Stimulated activated naive CD8-positive, alpha-beta T cell treated with anti-CD3 and anti-CD28 coated beads, Interleukin-15, Interleukin-2, amounts not matched to agents 100 U/mL and 50 U/mL, for 24 hours (primary cell): Measurements from ENCODE around the gene ZNF862.
A peak's percentile ranks its signal among the peaks of the same experiment; 100 is the strongest.
"Not testable (repeated sequence)": the region's sequence is repeated elsewhere in the genome, so short reads cannot be mapped to it uniquely, and the experiment has no call there.

Experiments used
- ATAC-seq: fragments of 150-1000 bp; cut with Tn5 transposase; one replicate; pipeline ENCODE4 v1.10.0; 2021
- DNase-seq: peaks from one replicate; pipeline ENCODE4 v3.0.0; 2021

Gene ZNF862

DNA sequence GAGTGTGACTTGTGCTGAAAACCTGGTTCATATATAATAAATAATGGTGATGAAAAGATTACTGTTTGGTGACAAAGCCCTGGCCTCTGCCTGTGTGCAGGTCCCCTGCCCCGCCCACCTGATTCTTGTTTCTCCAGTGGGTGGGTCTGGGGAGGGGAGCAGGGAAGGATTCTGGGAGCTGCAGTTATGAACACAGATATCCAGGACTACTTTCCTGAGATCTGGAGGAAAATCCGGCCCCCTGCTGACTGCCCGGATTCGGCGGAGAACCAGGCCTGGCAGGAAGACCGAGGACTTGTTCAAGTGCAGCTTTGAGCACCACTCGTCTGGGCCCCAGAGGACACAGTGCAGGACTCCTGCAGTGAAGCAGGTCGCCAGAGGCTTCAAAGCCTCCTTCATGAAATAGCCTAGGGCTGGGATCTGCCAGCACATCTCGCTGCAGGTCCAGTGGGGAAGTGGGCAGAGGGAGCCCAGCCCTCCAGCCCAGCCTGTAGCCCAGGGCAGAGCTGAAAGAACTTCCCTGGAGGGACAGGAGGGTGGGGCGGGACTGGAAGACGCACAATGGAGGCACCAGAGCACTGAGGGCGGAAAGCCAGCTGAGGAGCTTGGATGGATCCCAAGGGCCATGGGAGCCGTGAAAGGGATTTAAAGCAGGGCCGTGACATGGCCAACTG is 42.6 kb downstream of the ZNF862 start:
- DNase-seq = no peak
- no peak for ATAC-seq

DNA sequence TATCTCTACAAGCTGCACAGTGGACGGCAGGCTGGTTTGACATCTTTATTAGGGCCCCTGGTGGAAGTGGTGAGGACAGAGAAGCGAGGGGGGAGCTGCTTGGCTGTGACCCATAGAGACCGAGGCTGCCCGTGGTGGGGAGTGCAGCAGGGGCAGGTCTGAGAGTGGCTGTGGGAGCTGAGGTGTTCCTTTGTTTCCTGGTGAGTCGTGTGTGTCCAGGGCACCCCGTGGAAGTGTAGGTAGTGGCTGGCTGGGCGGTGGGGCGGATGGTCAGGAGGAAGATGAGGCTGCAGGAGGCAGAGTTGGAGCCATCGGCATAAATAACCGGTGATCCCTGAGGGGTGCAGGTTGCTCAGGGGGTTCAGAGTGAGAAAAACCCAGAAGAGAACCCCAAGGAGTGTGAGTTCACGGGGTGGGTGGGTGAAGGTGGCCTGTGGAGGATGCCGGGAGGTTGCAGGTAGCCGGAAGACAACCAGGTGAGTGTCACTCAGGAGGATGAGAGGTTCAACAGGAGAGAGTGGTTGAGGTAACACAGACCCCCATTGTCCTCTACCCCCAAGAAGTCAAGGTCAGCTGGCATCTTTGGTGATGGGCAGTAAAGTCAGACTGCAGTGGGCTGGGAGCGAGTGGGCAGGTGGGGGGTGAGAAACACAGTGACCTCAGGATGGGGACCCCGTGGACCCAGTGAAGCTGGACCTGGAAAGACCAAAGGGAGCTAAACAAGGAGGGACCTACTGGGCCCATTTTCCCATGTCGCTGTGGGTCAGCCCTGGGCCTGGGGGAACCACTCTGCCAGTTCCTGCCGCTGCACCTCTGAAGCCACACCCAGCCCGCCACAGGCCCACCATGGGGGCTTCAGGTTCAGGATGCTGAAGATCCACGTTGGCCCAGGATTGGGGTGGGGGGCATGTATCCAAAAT is 43.4 kb downstream of the ZNF862 start:
- ATAC-seq (no peak), DNase-seq (no peak)

DNA sequence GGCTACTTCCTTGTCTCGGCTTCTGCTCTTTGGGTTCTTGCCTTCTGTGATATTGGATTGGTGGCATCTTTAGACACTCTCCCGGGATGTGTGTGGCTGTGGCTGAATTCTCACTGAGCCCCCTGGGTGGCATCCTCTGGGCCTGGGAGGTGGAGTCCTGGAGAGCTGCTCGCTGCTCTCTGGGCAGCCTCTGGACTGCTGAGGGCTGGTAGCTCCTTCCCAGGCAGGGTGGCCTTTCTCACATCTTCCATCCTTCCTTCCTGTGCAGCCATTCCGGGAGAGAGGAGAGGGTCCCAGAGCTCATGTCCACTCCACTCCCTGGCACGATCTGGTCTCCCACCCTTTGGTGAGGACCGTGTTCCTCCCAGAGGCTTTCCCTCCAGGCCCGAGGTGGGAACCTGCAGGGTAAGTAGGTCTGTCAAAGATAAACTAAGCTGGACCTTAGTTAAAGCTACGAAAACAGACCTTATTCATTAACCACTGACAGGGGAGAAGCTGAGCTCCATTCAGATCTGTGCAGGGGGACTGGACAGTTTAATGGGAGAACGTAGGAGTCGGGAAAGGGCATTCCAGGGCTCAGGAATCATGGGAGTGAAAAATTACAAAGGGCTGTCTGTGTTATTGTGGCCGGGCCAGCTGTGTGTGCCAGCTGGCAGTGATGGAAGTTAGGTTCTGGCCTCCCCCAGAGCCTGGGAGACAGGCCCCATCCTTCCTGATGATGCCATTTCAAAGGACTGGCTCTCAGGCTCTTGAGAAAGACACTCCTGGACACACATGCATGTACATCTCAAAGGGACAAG is 44.3 kb downstream of the ZNF862 start:
- DNase-seq = no peak
- no peak for ATAC-seq

DNA sequence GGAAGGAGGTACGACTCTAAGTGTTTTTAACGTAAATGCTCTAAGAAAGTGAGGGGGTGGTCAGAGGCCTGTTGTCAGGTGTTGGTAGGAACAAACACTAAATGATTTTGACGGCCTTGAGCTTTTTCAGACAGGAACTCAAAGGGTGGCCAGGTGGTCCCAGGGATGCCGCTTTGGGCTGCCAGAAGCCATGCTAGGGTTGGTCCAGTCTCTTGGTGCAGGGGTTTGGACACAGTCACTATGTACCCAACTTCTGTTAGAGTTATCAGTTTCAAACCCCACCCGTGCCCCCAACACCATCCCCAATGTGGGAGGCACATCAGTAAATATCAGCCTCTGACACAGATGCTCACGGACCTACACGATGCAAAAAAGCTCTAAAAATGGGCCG is 44.9 kb downstream of the ZNF862 start:
- ATAC-seq = no peak
- DNase-seq = no peak

DNA sequence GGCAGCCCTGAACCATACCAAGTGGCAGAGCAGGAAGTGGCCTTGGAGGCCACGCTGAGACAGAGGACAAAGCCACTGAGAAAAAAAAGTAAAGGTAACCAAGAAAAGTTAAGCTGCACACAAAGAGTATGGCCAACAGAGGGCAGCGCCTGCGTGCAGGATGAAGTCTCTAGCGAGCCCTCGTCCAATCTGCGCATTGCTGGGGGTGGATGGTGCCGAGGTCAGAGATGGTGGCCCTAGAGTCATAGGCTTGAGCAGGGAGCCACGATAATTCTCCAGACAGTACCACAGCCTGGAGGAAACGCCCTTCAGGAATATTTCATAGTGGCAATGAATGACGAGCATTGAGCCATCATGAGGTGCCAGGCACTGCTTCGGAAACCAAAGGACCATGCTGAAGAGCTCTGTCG is 45.3 kb downstream of the ZNF862 start:
- ATAC-seq (peak; percentile 69), DNase-seq (peak; percentile 61)

DNA sequence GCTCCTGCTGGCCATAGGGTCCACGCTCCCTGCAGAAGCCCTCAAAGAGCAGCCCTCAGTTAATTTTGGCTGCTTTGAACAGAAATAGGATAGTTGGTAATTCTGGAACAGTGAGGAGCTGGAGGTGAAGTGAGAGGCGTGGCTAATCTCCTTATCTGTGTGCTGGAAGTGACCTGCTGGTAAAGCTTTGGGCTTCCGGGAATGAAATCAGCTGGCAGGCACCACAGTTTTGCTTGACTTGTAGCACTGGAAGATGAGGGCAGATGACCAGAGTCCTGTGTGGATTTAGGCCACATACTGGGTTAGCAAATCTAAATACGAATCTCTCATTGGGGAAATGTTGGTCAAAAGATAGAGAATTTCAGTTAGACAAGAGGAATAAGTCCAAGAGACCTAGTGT is 45.8 kb downstream of the ZNF862 start:
- no peak for DNase-seq
- no peak for ATAC-seq

DNA sequence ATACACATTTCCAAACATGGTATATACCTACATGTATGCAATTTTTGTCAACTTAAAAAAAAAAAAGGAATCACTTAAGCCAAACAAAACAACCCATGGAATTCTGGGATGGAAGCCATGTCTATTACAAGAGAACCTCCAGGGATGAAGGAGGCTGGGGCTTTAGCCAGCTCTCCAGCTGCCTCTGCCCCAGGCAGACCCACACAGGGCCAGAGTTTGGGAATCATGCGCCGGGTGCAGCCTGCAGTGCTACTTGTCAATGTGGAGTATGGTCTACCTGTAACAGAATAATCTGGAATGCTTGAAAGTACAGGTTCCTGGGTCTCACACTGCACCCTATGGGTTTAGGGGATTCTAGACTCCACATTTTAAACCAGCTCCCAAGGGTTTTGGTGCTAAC is 46.4 kb downstream of the ZNF862 start:
- DNase-seq (no peak), ATAC-seq (no peak)

DNA sequence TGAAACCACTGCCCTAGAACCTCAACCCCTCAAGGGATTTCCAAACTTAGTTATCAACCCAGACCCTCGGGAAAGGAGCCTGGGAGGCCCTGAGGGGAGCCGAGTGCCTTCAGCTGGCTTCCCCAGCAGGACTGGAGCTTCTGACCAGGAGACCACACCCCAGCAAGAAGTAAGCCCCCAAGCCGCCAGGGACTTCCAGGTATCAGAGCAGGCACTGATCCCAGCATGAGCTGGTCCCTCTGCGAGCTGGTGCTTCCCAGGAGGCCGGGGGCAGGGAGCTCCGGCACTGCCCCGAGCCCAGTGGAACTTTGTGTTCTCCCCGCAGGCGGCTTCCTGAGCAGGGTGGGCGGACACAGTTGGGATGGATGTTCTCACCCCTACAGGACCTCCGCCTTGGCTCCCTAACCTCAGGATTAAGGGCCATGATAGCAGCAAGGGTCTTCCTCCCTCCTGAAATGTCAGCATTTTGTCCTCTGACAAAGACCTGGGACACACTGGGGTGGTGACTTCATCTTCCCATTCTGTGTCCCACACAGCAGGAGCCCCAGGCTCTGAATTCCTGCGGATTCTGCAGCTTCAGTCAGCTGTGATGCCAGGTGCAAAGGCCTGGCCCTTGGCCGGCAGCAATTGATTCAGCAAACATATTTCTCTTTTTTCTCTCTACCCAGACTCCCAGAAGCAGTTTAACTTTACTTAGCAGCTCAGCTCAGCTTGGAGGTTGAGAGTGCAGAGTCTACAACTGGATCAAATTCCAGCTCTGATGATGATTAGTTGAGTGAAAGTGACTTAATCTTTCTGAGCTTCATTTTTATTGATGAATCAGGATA is 47.2 kb downstream of the ZNF862 start:
- no peak for ATAC-seq
- DNase-seq = no peak

DNA sequence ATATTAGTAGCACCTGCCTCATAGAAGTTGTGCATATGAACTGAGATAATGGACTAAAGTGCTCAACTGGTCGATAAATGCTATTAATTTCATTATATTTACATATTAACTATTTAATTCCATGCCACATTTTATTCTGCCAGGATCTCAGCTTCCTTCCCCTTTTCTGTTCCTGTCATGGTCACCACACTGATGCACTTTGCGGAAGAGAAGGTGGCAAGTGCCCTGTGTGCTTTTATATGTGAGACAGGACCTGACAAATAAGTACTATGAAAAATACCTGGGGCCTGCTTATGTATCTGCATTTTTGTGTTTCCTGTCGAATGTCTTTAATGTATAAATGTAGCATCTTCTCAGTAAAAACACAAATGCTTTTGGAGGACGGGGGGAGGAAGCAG is 47.8 kb downstream of the ZNF862 start:
- ATAC-seq (no peak), DNase-seq (no peak)

DNA sequence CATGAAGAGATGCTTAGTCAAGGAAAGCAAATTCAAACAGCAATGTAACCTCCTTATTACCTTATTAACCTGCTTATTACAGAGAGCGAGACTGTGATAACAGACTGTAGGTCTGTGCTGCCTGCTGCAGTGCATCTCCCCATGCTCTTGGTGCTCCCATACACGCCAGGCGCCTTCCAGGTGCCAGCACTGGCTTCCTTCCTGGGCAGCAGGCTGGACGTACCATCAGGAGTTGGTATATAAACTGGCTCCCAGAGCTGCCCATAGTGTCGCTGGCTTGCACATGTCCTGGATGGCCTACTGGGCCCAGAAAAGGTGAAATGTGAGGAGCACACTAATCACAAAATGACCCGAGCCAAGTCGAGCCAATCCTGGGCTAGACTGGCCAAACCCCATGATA is 49.1 kb downstream of the ZNF862 start:
- DNase-seq (no peak), ATAC-seq (no peak)

DNA sequence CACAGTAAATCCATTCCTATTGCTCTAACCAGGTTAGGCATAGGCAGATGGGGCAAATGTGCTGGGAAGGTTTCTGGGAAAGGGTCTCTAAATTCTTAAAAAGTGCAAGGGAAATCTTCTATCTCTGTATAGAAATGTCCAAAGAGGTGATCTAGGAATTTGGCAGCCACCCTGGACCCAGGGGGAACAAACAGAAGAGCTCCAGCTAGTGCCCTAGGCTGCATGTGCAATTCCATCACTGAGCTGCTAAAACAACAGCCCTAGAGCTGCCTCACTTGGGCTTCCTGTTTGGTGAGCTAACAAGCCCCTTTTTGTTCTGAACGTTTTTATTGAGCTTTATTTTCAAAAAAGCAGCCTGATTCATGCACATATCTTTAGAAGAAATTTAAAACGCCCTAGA is 52.5 kb downstream of the ZNF862 start:
- DNase-seq, ATAC-seq: not testable (repeated sequence)

DNA sequence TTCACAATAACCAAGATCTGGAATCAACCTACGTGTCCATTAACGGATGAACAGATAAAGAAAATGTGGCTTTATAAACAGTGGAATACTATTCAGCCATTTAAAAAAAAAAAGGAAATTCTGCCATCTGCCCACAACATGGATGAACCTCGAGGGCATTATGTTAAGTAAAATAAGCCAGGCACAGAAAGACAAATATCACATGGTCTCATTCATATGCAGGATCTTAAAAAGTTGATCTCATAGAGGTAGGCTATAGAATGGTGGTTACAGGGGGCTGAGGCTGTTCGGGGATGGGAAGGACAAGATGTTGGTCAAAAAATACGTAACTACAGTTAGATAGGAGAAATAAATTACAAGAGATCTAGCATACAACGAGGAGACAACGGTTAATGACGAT is 56.8 kb downstream of the ZNF862 start:
- DNase-seq, ATAC-seq: not testable (repeated sequence)

DNA sequence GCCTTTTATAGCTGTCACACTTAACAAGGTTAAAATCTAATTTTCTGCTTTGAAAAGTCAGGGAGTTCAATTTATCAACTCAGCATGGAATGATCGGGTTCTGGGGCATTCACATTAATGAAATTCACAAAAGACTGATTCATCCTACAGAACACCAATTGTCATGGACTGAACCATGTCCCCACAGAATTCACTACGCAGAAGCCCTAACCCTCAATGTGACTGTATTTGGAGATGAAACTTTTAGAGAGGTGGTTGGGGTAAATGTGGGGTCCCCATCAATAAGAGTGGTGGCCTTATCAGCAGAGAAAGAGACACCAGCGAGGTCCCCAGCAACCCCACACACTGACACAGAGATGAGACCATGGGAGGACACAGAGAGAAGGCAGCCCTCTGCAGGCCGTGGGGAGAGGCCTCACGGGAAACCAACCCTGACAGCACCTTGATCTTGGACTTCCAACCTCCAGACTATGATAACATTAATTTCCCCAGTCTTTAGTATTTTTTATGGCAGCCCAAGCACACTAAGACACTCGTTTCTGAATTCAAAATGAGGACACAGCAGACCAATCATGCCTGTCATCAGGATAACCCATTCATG is 69.7 kb downstream of the ZNF862 start:
- ATAC-seq = not testable (repeated sequence)

DNA sequence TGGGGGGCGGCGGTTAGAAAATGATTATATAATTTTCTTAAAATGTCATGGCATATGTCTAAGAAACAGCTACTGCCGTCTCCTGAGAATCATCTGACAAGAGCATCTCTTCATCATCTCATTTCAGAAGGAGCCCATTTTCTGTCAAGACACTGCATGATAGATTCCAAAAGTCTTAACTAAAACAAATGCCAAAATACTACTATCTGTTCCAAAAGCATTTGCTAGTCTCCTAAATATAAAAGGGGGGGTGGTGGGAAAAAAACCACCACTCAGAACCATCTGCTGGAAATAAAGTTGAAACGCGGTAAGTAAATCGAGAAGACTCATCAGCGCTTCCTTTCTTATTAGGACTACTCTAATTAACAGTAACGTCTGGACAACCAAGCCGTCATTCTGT is 72.0 kb downstream of the ZNF862 start:
- not testable (repeated sequence) for ATAC-seq, DNase-seq

More for the DNA sequence above, 69.7 kb downstream of the ZNF862 start:
- not testable (repeated sequence) for DNase-seq

DNA sequence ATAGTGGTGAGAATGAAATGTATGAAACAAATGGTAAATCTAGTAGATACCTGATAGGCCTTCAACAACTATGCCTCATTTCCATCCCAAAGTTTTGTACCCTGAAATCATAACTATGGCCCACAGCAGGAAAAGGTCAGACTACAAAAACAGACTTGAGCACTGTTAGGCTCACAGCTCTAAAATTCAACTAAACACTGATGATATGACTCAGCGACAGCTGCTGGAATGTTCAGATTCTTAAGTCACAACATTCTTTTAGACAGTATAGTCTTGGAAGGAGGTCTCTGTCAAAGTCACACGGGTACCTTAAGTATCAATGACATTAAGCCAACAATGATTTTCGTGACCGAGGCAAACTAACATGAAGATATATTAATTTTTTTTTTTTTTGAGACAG is 74.0 kb downstream of the ZNF862 start:
- ATAC-seq, DNase-seq: not testable (repeated sequence)
